Endothelial cell of umbilical vein (primary cell): Measurements from ENCODE around the gene ATAD5. TPM values are rescaled to one million over a fixed set of nuclear protein-coding genes. Genes with fewer than 3 reads are reported as not detected.

Source experiments
- BruUV-seq: library from RNA; stranded (reverse); fragments of 400-500 nt; replicated peaks from 2 replicates; lab custom pipeline; 2021; lab: Mats Ljungman, UMichigan
- CTCF ChIA-PET: fragments of 300-600, 350-600 bp; sonication (Branson Sonifier 250); formaldehyde crosslinking; loops from one replicate; lab custom pipeline; 2021; ENCODE audit warnings: antibody characterized with exemption, inconsistent platforms; lab: Charles Lee
- POLR2A ChIA-PET: fragments of 300-600, 350-600 bp; sonication (Branson Sonifier 250); formaldehyde crosslinking; loops from one replicate; lab custom pipeline; 2021; ENCODE audit warnings: antibody characterized with exemption, inconsistent platforms; lab: Charles Lee
- DNase-seq: peaks from one replicate; pipeline ENCODE4 v3.0.0-alpha.2; 2011; ENCODE audit warnings: low read depth, low spot score
- FAIRE-seq: peaks from 2 replicates; lab custom pipeline; 2011; peaks lifted over from hg19 to GRCh38; lab: Jason Lieb, UNC
- H2AFZ ChIP-seq: 2 replicates; pipeline ENCODE4 v1.6.0; 2012; ENCODE audit warnings: low read depth, low read length, control low read depth, inconsistent platforms
- H3K27ac ChIP-seq: 2 replicates; pipeline ENCODE4 v1.5.1; 2011; ENCODE audit warnings: low read depth, mild to moderate bottlenecking, control low read depth, low read length, moderate library complexity; ENCODE audit not compliant: insufficient read depth
- H3K27me3 ChIP-seq, 2 experiments: 2 replicates each; pipeline versions ENCODE4 v1.6.0 to v1.6.1; 2011; ENCODE audit warnings: low read length in 2 of 2, mixed read lengths in 1 of 2; ENCODE audit not compliant: control insufficient read depth in 2 of 2, insufficient read depth in 2 of 2
- H3K36me3 ChIP-seq, 2 experiments: 2 replicates in 1 of 2; 3 replicates in 1 of 2; pipeline ENCODE4 v1.5.1; 2011; ENCODE audit warnings: low read length in 2 of 2, mild to moderate bottlenecking in 1 of 2, moderate library complexity in 1 of 2; ENCODE audit not compliant: control insufficient read depth in 2 of 2, insufficient read depth in 2 of 2; ENCODE audit errors: extremely low read depth in 1 of 2
- H3K4me1 ChIP-seq: 3 replicates; pipeline ENCODE4 v1.5.1; 2011; ENCODE audit warnings: mild to moderate bottlenecking, low read length; ENCODE audit not compliant: control insufficient read depth, insufficient read depth; ENCODE audit errors: extremely low read depth
- H3K4me2 ChIP-seq: 2 replicates; pipeline ENCODE4 v1.6.1; 2011; ENCODE audit warnings: low read length, control low read depth, mixed read lengths; ENCODE audit not compliant: insufficient read depth
- H3K4me3 ChIP-seq, 3 experiments: fragments of 200-600 bp in 1 of 3; sonication (generic), shearing (Covaris generic) in 1 of 3; replicated peaks in 1 of 3; 2 replicates each; pipeline ENCODE4 v1.5.1; 2011 to 2016; ENCODE audit warnings: control low read depth in 3 of 3, low read length in 3 of 3, mild to moderate bottlenecking in 2 of 3, inconsistent platforms in 1 of 3, low read depth in 1 of 3, moderate library complexity in 1 of 3; ENCODE audit not compliant: insufficient read depth in 1 of 3
- H3K79me2 ChIP-seq: 2 replicates; pipeline ENCODE4 v1.6.0; 2012; ENCODE audit warnings: low read length, inconsistent platforms; ENCODE audit not compliant: control insufficient read depth, insufficient read depth
- H3K9ac ChIP-seq: replicated peaks from 2 replicates; pipeline ENCODE3; 2011; ENCODE audit warnings: low read length, control low read depth; ENCODE audit not compliant: insufficient read depth; ENCODE audit errors: extremely low read depth
- H3K9me1 ChIP-seq: replicated peaks from 3 replicates; pipeline ENCODE4 v1.6.0; 2011; ENCODE audit warnings: mild to moderate bottlenecking, low read length; ENCODE audit not compliant: control insufficient read depth, insufficient read depth; ENCODE audit errors: extremely low read depth
- H3K9me3 ChIP-seq: replicated peaks from 2 replicates; pipeline ENCODE4 v1.5.1; 2012; ENCODE audit warnings: low read length, inconsistent platforms; ENCODE audit not compliant: control insufficient read depth, insufficient read depth
- H4K20me1 ChIP-seq: replicated peaks from 2 replicates; pipeline ENCODE3; 2011; ENCODE audit warnings: mild to moderate bottlenecking, low read length; ENCODE audit not compliant: control insufficient read depth, insufficient read depth; ENCODE audit errors: extremely low read depth
- CTCF ChIP-seq, 2 donors: IDR thresholded peaks; 1 replicate in 1 of 2; 2 replicates in 1 of 2; pipeline ENCODE4 v1.5.1; 2011; ENCODE audit warnings: low read length in 2 of 2, mild to moderate bottlenecking in 2 of 2, moderate library complexity in 2 of 2, control low read depth in 1 of 2, inconsistent platforms in 1 of 2, low read depth in 1 of 2; ENCODE audit not compliant: insufficient read depth in 1 of 2; ENCODE audit errors: extremely low read depth in 1 of 2
- FOS ChIP-seq: IDR thresholded peaks from 2 replicates; pipeline ENCODE4 v1.6.1; 2011; ENCODE audit warnings: mild to moderate bottlenecking, low read length, moderate library complexity, borderline replicate concordance; ENCODE audit not compliant: insufficient read depth
- MAX ChIP-seq: IDR thresholded peaks from 2 replicates; pipeline ENCODE4 v1.6.1; 2011; ENCODE audit not compliant: insufficient read depth, insufficient read length
- MYC ChIP-seq: IDR thresholded peaks from one replicate; pipeline ENCODE4 v1.6.1; 2011; ENCODE audit warnings: mild to moderate bottlenecking, low read depth, low read length
- POLR2AphosphoS5 ChIP-seq: IDR thresholded peaks from 2 replicates; pipeline ENCODE4 v1.6.1; 2012; ENCODE audit warnings: low read depth, mild to moderate bottlenecking, control low read depth, low read length, moderate library complexity; ENCODE audit not compliant: insufficient read depth
- dilution Hi-C: fragments of 300-500 bp; cut with MboI; formaldehyde crosslinking; loops from one replicate; pipeline ENCODE4 v1.15.0; 2019; ENCODE audit warnings: low sequenced_read_pairs; ENCODE audit not compliant: extremely low pct_ligation_motif_present
- intact Hi-C: fragments of 100-400 bp; cut with micrococcal nuclease; formaldehyde crosslinking; loops from one replicate; pipeline ENCODE4 v1.10.0; 2022
- polyA plus RNA-seq, 4 experiments: library from polyadenylated mRNA; depleted of rRNA in 3 of 4; stranded (reverse) in 3 of 4; unstranded in 1 of 4; fragments of >200 nt; gene quantifications; 2 replicates each; pipeline versions ENCODE4 v1.2.1 to v1.2.3, GENCODE V29; 2011 to 2012; ENCODE audit warnings: missing spikeins in 1 of 4
- total RNA-seq: library from RNA; stranded (reverse); gene quantifications from 2 replicates; pipeline ENCODE4 v1.2.3, GENCODE V29; 2021

ATAD5 gene
- total and polyA plus RNA-seq, 2 donors (not counting 3 experiments of a cell fraction or from before 2014, with no cell fraction given) = 0.80 to 9.4 TPM

GRCh38 chr17:30848021-30848420, 16.3 kb downstream of the ATAD5 start:
- Histone ChIP-seq H3K27me3 (no peaks in the 10 kb centered on the region), H3K9me1 (no peaks in the 10 kb centered on the region), H3K9me3 (no peaks in the 10 kb centered on the region), H4K20me1 (no peaks in the 10 kb centered on the region), H3K36me3 (peaks cover 0 to 3% of the 10 kb centered on the region in 2 experiments), H3K4me1 (no peaks in the 10 kb centered on the region), H3K4me3 (no peak overlapping the region), H2AFZ (no peak overlapping the region), H3K79me2 (no peaks in the 10 kb centered on the region), H3K27ac (no peak overlapping the region), H3K9ac (no peak overlapping the region), H3K4me2 (no peak overlapping the region)
- intact Hi-C loops = no loop called here
- DNase-seq (no peak), FAIRE-seq (no peak)
- TF ChIP-seq MAX (no peak), CTCF (IDR thresholded peaks at IDR 0.05; ENCODE audit: extremely low read depth in 1 of 2, insufficient read depth in 1 of 2, low read depth in 1 of 2, low read length in 2 of 2) (no peak), POLR2AphosphoS5 (no peak), FOS (no peak)
- POLR2A ChIA-PET = interaction anchor here (0.6 kb wide), 1 partner anchor 391 kb away, joined by 5 read pairs; no protein-coding TSS in a partner anchor
- dilution Hi-C loops = no loop called here
- CTCF ChIA-PET = no interaction called here
- BruUV-seq = no TSS peak

- intact Hi-C loops (no loop called here), dilution Hi-C loops (no loop called here)
- ChIA-PET CTCF (no interaction called here), POLR2A (interaction anchor here (0.7 kb wide), 1 partner anchor 256 kb away, joined by 5 read pairs; no protein-coding TSS in a partner anchor)
- no peaks in the 10 kb centered on the region for H4K20me1 ChIP-seq
- TF ChIP-seq MAX (no peak), POLR2AphosphoS5 (no peak), MYC (no peak)
- H3K27me3 ChIP-seq = no peaks in the 10 kb centered on the region
- FAIRE-seq = no peak
- H3K9me3 ChIP-seq = no peaks in the 10 kb centered on the region
- no peaks in the 10 kb centered on the region for H3K4me1 ChIP-seq
- no peak overlapping the region for H3K9ac ChIP-seq
- no peak overlapping the region for H2AFZ ChIP-seq
- no peaks in the 10 kb centered on the region for H3K79me2 ChIP-seq
- BruUV-seq = no TSS peak
- H3K4me2 ChIP-seq = no peak overlapping the region
- H3K4me3 ChIP-seq = no peak overlapping the region
- H3K9me1 ChIP-seq = no peaks in the 10 kb centered on the region
- no peak overlapping the region for H3K27ac ChIP-seq
- peaks cover 0 to 5% of the 10 kb centered on the region in 2 experiments for H3K36me3 ChIP-seq
- DNase-seq = no peak
Measured at GRCh38 chr17:30854146-30854545, 22.4 kb downstream of the ATAD5 start.
